HG03520 (cell line): Measurements from ENCODE around the gene NEK6.

Experiments used
- ATAC-seq: cut with Tn5 transposase; IDR thresholded peaks from one replicate; pipeline ENCODE4 v1.9.1; 2021; ENCODE audit warnings: mild to moderate bottlenecking, moderate library complexity; ENCODE audit not compliant: unreplicated experiment

The NEK6 gene

DNA sequence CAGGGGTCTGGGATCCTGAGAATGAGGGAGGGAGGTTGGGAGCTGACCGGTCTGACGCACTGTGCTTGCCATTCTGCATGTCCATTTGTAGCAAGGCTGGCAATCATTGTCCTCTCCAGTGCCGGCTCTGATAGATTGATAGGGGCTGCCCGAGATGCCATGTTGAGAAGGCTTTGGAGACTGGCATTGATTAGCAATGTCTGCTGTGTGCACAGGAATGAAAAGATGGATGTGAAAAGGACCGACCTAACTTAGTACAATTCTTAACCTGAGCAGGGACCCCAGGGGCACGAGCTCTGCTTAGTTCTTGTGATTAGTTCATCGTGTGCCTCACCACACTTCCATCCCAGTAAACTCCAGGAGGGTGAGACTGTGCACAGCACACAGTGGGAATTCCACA lies 17.0 kb downstream of the NEK6 start:
- no peak for ATAC-seq

DNA sequence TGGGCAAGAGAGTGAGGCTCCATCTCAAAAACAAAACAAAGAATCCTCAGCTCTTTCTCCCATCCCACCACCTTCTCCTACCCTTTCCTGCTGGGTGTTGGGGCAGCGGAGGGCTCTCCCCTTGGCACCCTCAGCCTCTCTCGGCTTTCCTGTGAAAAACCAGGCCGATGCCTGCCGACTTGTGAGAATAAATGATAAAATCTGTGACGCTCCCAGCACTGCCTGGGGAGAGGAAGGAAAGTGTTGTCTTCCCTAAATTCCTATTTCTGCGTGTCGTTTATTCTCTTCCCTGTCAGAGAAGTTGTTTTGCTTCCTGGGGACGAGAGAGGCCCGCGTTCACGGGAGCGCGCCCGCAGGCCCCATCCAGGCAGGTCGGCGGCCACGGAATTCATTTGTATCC lies 19.7 kb downstream of the NEK6 start:
- no peak for ATAC-seq

DNA sequence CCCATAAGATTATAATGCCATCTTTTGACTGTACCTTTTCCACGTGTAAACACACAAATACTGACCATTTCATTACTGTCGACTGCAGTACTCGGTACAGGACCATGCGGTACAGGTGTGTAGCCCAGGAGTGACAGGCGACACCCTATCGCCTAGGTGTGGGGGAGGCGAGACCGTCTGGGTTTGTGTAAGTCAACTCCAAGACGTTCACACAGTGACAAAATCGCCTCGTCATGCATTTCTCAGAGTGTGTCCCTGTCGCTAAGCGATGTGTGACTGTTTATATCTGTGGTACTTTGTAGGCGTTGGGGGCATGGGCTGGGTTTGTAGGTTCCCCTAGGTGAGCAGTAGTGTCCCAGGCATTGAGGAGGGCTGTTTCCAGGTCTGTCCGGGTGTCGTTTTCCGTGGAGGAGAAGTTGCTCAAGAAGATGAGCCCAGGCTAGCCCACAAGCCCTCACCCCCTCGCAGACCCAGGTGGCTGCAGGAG lies 20.3 kb downstream of the NEK6 start:
- ATAC-seq, result no peak

DNA sequence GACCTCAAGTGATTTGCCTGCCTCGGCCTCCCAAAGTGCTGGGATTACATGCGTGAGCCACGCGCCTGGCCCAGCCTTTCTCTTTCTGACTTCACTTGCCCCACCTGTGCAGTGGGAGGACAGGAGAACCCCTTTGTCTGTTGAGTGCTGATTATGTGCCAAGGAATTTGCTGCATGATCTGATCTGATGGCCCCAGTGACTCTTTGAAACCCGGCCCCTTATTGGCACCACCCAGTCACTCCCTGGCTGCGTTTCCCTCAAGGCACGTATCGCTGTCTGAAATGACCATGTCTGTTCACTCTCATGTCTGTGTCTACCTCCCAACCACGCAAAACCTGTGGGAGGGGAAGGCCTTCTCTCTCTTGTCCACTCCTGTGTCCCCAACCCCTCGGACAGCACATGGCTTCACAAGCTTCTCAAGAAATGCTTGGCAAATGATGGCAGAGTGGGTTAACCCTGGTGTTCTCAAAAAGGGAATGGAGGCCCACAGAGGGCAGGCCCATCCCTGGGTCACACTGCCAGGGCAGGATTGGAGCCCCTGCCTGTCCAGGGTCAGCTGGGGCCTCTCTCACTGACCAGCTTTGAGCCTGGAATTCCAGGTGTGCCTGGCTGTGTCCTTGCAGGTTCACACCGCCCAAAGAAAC lies 21.9 kb downstream of the NEK6 start:
- no peak for ATAC-seq

DNA sequence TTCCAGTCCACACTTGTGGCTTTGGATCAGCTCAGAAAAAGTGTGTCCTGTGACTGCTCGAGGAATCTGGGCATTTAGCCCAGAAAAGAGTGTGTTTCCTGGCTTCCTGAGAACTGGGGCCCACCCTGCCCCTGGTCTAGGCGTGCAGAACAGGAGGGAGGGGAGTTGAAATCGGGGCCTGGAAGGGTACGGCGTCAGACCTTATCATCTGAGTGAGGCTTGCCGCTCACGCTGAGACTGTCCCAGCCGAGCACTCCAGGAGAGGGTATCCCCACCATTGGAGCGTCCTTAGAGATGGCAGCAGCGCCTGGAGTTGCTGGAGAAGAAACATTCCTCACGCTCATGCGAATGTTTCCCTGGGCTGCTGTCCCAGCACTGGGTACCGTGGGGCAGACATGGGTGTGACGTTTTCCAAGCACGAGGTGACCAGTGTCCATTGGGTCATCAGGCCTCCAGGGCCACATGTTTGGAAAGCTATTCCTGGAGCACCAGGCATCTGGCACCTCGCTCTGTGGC lies 22.5 kb downstream of the NEK6 start:
- ATAC-seq, result no peak

DNA sequence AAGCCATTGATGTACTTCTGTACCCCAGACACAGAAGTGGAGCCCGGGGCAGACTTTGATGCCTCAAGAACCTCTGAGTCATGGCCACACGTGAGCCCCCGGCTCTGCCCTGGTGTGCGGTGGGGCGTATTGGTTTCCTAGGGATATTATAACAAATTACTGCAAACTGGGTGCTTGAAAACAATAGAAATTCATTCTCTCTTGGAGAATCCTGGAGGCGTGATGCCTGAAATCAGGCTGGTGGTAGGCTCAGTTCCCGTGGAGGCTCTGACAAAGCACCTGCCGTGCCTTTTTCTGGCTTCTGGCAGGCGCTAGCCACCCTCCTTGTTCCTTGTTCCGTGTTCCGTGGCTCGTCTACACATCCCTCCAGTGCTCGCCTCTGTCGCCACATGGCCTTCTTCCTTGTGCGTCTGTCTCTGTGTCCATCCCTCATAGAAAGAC lies 24.2 kb downstream of the NEK6 start:
- no peak for ATAC-seq

DNA sequence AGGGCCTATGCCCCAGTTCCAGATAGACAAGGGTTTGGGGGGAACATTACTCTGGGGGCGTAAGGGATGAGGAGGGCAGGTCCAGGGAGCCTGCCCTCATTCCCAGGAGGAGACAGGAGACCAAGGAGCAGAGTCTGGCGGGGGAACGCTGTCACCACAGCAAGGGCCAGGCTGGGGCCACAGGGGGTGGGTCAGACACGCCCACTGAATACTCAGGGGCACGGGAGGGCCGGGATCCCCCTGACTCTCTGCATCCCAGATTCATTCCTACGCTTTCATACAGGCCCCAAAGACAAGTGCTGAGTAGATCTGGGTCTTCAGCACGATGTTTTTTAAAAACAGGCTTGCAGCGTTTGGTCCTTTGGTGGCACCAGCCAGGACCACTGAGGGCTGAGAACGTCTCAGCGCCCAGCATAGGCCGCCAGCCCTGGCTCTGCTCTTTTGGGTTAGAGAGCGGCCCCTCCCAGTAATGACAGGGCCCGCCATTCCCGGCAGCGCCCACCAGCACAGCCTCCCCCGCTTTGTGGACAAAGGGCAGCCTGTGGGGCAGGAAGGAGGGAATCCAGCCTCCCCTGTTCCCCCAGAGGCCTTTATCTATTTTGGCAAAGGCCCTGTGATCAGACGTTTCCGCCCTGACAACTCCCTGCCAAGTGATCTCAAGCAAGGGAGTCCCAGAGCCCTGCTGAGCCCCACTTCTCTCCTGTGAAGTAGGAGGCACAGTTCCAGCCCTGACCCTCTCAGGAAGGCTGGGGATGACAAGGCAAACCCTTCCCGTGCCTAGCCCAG lies 24.9 kb downstream of the NEK6 start:
- ATAC-seq, result no peak

DNA sequence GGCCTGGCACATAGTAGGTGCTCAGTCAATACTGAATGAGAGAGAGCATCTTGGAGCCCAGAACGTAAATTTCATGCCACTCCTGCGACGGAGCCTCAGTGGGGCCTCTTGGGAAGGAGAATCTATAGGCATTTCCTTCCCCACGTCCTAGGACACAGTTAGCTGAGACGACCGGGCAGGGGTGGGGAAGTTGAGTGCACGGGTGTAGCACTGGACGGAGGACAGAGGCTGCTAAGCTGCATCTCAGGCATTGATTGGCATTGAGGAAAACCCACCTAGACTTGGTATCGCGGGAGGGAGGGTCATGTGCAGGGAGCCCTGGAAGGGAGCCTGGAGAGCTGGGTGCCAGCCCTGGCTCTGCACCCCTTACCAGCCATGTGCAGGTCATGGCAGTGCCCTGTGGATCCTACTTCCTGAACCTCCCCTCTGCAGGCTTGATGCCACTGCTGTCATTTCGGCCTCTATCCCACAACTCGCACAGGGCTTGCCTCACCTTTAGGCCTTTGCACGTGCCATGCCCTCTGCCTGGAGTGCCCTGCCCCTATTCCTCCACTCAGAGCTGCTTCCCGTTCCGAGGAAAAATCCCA lies 25.6 kb downstream of the NEK6 start:
- no peak for ATAC-seq

DNA sequence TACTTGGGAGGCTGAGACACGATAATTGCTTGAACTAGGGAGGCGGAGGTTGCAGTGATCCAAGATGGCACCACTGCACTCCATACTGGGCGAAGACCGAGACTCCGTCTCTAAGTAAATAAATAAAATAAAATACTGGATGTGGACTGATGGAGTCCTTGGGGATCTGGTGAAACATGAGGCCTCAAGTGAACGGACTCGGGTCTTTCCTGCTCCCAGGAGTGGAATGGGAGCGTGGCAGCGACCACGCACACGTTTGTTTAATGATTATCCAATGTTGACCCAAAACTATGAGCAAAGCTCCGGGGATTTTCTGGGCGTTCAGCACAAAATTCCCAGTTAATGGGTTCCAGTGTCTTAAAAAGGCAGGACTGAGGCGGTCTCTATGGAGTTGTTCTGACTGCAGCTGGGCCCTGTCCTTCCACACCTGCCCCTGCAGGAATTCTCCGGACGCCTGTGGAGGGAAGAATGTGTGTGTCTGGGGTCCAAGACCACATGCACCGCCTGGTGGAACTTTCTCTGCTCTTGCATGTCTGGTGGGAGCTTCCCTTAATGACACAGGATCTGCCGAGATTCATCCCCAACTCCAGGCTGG lies 26.6 kb downstream of the NEK6 start:
- no peak for ATAC-seq

DNA sequence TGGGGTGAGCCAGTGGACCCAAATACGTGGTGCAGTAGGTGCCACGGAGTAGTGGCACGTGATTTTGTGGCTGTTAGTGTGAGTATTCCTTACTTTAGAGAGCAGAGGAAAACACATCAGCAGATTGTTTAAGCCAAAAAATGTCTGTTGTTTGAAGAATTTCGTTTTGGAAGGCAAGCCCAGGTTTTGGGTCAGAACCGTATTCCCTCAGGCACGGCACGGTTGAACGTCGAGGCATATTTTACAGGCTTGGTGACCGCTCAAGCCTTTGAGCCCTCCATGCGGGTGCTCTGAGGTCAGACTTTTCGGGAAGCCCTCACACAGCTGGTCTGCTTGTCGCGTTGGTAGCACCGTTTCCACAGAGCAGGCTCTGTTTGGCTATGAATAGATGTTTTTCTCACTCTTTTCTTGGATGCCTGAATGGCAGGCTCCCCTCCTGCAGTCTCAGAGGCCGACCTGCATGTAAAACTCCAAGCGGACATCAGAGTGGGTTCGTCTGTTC lies 27.2 kb downstream of the NEK6 start:
- no peak for ATAC-seq

DNA sequence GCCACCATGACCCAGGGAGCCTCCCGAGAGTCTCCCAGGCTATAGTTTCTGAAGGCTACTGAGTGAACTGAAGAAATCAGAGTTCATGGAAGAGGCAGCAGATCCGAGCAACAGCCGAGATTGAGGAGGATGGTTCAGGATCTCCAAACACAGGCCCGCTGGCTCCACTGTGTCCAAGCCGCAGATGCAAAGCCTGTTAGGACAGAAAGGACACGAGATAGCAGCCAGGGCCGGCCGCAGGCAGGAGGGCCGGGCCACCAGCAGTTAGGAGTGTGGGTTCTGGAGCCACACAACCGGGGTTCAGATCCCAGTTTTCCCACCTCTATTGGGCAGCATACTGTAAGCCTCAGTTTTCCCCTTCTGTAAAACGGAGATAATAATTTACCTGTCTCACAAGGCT lies 27.7 kb downstream of the NEK6 start:
- no peak for ATAC-seq

DNA sequence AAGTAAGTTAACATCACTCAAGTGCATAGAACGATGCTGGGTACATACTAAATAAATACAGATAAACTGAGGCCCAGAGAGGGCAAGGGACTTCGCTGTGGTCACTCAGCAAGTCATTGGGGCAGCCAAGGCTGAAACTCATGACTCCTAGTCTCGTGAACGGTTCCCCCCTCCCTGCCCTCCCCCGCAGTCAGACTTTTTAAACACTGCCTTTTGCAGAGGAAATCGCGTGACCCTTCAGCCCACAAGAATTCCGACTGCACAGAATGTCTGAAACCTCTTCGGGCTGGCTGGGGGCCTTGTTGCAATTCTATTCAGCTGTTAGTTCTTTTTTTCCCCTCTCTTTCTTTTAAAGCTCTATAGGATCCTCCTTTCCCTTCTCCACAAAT lies 28.1 kb downstream of the NEK6 start:
- ATAC-seq, result peak; percentile 19

DNA sequence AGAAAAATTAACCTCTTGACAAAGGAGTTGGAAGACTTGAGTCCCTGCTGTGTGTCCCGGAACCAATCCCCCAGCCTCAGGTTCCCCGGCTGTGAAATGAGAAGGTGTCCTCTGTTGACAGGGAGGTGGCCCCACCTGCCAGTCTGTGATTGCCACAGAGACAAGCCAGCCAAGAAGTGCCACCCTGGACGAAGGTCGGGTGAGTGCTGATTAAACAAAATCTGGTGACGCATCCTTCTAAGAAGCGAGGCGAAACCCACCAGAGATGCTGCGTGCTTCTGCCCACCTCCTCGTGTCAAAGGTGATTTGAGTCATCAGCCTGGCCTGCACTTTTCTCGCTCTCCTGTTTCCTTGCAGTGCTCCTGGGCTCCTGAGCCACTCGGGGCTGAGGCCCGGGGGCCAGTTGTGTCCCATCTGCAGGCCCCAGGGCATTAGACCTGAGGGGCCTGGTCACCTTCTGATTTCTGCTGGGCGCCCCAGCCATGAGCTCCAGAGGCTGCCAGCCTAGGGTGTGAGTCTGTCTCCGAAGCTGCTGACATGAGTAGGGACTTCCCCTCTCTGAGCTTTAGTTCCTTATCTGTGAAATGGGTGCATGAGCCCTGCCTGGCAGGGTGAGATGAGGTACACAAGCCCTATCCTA lies 28.7 kb downstream of the NEK6 start:
- ATAC-seq, result peak; percentile 43

DNA sequence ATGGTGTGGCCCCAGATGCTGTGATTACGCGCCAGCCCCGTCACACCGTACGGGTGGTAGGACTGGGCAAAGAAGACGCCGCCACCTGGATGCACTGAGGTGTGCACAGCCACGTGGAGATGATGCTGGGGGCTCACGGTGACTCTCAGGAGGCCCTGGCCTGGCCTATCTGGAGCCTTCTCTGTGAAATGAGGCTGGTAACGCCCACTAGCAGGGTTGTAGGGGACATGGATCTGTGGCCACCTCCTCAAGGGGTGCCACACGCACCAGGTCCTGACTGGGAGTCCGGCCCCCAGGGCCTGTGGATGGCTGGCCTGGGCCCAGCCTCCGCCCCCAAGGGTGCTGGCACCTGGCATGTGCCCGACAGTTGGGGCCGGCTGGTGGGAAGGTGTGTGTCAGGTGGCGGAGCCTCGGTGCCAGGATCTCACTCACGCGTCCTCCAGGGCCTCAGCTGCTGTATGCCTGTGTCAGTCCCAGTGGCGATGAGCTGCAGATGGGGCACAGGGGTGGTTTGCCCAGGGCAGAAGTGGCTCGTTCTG lies 32.4 kb downstream of the NEK6 start:
- ATAC-seq, result no peak

DNA sequence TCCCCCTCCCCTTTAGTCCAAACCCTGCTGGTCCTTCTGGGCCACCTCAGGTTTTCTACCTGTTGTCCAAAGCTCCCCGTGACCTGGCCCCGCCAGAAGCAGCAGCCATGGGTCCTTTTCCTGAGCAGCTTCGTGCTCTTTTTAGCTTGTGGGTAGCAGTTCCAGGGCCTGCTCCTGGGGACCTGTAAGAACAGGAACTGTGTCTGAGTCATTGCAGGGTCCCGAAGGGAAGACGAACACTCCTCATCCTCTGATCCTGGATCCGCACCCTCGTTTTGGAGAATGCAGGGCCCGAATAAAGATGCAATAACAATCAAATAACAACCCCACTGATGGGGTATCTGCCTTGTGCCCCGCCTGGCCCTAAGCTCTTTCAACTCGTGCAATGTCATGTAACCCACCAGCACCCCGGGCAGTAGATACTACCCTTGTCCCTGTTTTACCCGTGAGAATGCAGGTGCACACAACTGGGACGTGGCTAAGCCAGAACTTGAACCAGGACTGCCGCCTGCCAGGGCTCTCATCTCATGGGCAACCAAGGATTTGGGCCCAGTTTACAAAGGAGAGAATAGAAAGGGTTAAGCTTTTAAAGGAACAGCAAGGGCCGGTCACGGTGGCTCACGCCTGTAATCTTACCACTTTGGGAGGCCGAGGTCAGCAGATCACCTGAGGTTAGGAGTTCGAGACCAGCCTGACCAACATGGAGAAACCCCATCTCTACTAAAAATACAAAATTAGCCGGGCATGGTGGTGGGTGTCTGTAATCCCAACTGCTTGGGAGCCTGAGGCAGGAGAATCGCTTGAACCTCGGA lies 33.2 kb downstream of the NEK6 start:
- no peak for ATAC-seq

DNA sequence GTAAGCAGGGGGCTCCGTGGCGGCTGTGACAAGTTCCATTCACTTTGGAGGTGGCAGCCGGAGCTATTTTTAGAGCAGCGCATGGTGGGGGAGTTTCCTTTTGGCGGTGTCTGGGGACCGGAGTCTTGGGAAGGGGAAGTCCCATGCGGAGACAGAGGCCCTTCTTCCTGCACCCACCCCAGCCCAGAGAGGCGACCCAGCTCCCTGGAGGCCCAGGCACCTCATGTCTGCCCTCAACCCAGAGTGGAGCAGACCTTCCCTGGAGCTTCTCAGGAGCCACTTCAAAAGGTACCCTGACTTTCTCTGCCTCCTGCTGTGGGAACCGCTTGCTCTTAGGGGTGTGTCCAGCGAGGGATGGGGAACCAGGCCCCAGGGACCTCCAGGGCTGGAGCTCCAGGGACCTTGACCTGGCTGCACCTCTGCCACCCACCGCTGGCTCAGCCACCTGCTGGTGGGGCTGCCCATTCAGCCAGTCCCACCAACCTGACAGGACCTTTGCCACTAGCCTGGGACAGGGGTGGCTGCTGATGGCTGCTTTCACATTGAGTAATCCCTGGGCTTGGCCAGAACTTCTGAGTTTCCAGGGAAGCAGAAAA lies 34.1 kb downstream of the NEK6 start:
- ATAC-seq, result peak; percentile 31

DNA sequence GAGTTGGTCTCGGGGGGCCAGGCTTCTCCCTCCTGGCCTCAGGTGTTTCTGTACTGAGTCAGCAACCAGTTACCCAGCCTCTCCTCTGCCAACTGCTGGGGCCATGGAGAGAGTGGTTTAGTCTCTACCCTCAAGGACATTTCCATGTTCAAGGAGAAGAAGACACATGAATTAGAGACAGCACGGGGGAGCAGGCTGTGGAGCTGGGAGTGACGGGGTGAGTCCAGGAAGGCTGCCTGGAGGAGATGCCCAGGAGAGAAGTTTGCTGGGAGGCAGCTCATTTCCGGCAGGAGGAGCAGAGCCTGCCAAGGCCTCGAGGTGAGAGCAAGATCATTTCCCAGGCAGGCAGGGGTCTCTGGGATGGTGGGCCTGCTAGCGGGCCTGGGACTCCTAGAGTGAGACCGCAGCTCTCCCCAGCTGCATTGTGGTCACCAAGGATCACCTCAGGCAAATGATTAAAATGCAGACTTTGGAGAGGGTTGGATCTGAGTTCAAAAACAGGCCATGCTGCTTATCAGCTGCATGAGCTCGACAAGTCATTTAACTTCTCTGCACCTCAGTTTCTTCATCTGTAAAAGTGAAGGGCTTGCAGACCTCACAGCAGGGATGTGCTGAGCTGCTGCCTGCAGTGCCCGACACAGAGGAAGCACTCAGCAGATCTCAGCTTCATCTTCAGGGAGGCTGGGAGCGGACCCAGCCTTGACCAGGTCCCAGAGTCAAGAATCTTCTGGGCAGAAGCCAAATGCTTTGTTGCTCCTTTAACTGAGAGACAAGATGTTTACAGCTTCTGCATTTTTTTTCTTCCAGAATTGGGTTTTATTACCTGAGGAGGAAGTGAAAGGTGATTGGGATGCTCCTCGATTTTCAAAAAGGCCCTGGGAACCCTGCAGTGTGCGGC lies 35.2 kb downstream of the NEK6 start:
- no peak for ATAC-seq
